GM23248 (cell line): ENCODE measurements around the gene FAM171A1.

Experiments
- EZH2 ChIP-seq: fragments of 200-600 bp; sonication (generic); IDR thresholded peaks from 2 replicates; pipeline ENCODE4 v1.6.1; 2018; ENCODE audit warnings: antibody characterized with exemption, mild to moderate bottlenecking; ENCODE audit not compliant: insufficient read depth, poor library complexity, severe bottlenecking
- EZH2phosphoT487 ChIP-seq: fragments of 200-600 bp; sonication (generic); IDR thresholded peaks from 2 replicates; pipeline ENCODE4 v1.6.1; 2018; ENCODE audit warnings: antibody characterized with exemption, moderate library complexity, mild to moderate bottlenecking, low read depth; ENCODE audit not compliant: insufficient read depth

GRCh38 chr10:15305634-15306033 lies 65.5 kb downstream of the FAM171A1 start:
- TF ChIP-seq EZH2, result no peak
- no peak for TF ChIP-seq EZH2phosphoT487
